Activated gamma-delta T cell (primary cell): Measurements from ENCODE around the gene LLGL1.

Experiments
- DNase-seq: peaks from one replicate; lab custom pipeline; 2025; lab: John Stamatoyannopoulos, UW

The LLGL1 gene

DNA sequence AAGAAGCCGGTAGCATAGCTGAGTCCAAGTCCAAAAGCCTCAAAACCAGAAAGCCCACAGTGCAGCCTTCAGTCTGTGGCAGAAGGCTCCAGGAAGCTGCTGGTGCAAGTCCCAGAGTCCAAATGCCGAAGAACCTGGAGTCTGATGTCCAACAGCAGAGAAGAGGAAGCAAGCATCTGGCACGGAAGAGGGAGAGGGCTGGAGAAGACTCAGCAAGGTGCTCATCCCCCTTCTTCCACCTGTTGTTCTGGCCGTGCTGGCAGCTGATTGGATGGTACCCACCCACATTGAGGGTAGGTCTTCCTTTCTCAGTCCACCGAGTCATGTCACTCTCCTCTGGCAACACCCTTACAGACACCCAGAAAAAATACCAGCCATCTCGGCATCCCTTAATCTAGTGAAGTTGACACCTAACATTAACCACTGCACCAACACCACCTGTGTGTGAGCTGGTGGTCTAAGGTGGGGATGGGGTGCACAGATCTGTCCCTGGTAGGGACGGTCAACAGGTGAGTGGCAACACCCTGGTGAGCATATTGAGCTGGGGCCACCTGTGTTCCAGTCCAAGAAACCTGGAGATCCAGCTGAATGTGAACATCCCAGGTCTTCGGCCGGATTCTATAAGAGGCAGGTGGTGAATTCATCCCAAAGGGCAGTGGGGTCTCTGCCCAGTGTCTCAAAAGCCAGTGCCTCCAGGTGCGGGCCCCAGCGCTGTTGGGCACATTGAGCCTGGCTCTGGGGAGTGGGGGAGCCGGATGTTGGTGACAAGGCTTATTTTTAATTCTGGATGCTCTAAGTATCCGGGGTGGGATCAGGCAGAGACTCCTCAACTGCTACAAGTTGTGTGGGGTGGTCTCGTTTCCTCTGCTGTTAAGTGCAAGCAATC lies 44.9 kb downstream of the LLGL1 start:
- DNase-seq = no peak

DNA sequence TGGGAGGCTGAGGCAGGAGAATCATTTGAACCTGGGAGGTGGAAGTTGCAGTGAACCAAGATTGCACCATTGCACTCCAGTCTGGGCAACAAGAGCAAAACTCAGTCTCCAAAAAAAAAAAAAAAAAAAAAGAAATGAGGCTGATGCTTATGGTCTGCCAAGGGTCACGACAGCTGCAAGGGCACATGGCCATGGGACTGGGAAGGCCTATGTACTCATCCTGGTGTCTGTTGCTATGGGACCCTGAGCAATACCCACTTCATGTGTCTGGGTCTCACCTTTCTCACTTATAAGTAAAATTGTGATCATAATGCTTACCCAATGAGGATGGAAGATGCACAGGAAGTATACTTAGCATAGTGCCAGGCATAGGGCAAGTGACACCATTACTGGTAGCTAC lies 51.6 kb downstream of the LLGL1 start:
- no peak for DNase-seq

- no peak for DNase-seq
Observed at GRCh38 chr17:18278867-18279266, 53.4 kb downstream of the LLGL1 start.

DNA sequence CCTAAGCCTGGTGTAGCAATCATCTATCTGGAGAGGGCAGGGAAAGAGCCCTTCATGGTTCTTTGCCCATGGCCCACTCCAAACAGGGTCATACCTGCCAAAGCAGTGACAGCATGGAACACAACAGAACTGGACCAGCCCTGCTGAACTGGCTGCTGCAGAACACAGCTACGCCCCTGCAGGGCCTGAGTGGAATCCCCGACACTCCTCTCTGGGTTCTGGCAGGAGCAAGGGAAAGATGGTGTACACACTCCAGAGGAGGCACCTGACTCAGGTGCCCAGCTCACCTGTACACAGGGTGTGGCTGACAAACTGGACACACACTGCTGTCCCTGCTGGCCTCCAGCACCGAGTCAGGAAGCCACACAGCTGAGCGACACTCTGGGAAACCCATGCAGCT lies 54.8 kb downstream of the LLGL1 start:
- DNase-seq = no peak

DNA sequence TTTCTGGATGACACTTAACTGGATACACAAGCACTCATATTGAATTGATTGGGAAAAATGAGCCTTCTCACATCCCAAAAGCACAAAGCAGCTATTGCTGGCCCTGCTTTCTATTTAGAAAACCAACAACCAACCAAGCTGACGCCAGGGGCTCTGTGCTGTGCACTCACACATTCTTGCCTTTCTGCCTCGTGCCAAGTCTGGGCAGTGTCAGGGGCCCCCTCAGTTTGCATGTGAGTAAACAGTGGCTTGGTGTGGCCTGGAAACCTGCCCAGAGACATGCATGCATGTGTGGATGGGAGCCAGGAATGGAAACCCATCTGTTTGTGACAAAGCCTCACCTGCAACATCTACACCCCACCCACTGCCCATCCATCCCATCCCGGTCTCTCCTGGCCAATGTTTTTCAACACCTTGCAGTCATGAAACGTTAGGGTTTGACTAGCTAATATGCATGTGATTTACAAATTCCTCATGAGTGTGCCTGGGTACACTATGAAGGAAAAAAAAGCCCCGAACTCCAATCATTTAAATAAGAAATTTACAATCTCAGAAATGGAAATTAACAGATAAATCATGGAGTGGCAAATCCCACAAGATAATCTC lies 55.4 kb downstream of the LLGL1 start:
- DNase-seq = no peak

DNA sequence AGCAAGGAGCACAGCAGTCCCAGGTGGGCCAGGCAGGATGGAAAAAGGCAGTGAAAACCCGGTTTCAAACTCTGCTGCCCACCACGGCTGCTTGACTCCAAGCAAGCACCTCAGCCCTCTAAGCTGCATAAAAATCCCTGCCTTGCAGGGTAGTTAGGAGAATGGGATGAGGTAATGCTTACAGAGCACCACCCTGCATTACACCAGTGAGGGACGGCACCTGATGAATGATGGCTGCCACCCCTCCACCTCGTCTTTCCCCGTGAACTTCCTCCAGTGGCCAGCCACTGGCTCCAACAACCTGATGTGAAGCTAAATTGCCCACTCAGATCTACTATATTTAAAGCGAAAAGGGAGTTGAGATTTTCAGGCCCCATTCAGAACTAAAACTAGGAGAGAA lies 56.4 kb downstream of the LLGL1 start:
- no peak for DNase-seq

DNA sequence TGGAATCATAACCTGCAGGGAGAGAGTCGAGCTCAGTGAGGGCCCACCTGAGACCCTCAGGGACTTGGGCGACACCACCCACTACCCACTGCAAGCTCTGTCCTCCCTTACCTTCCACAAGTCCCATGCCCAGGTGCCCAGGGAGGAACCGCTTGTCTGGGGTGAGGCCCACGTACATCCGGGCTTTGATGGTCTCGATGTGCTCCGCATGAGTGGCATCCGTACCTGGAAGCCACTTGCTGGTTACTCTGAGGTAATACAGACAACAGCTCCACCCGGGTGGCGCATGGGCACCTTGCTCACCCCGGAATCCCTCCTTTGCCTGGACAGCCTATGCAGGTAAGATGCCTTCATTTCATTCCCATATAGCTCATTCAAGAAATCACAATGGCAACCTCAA lies 59.9 kb downstream of the LLGL1 start:
- no peak for DNase-seq

GRCh38 chr17:18291718-18292540 lies 66.5 kb downstream of the LLGL1 start:
- DNase-seq = no peak
